Caco-2 (cell line): ENCODE results near the gene ETV3L. TPM values are rescaled to one million over a fixed set of nuclear protein-coding genes. Genes with fewer than 3 reads are reported as not detected.
A peak's percentile ranks its signal among the peaks of the same experiment; 100 is the strongest.

Experiments
- BruUV-seq: library from RNA; stranded (reverse); fragments of 400-500 nt; replicated peaks from 2 replicates; lab custom pipeline; 2021; lab: Mats Ljungman, UMichigan
- CTCF ChIA-PET: fragments of 300-600 bp; sonication (Branson Sonifier 250); formaldehyde crosslinking; loops from one replicate; lab custom pipeline; 2022; ENCODE audit warnings: antibody characterized with exemption; lab: Charles Lee
- POLR2A ChIA-PET: fragments of 300-600 bp; sonication (Branson Sonifier 250); formaldehyde crosslinking; loops from one replicate; lab custom pipeline; 2022; ENCODE audit warnings: antibody characterized with exemption; lab: Charles Lee
- DNase-seq, 2 experiments: peaks; one replicate each; pipeline versions ENCODE4 v3.0.0 to v3.0.0-alpha.2; 2020 to 2022
- H3K27me3 ChIP-seq: replicated peaks from 2 replicates; pipeline ENCODE4 v1.6.0; 2011; ENCODE audit warnings: low read length; ENCODE audit not compliant: control insufficient read depth, insufficient read depth
- H3K36me3 ChIP-seq: 2 replicates; pipeline ENCODE4 v1.5.1; 2011; ENCODE audit warnings: low read length; ENCODE audit not compliant: control insufficient read depth, insufficient read depth
- H3K4me1 ChIP-seq: fragments of 250-450 bp; sonication (Bioruptor Pico); 2 replicates; pipeline ENCODE4 v1.5.1; 2020; ENCODE audit warnings: mild to moderate bottlenecking
- H3K4me3 ChIP-seq: 2 replicates; pipeline ENCODE4 v1.5.1; 2011; ENCODE audit warnings: low read depth, mild to moderate bottlenecking, control low read depth, low read length
- H3K9me3 ChIP-seq: fragments of 250-450 bp; sonication (Bioruptor Pico); 2 replicates; pipeline ENCODE4 v1.5.1; 2020; ENCODE audit warnings: mild to moderate bottlenecking, moderate library complexity
- H3K27ac Mint-ChIP-seq: one replicate; pipeline ENCODE4 v1.8.0; 2022; ENCODE audit warnings: mixed read lengths; ENCODE audit not compliant: unreplicated experiment
- H3K27me3 Mint-ChIP-seq: one replicate; pipeline ENCODE4 v1.8.0; 2022; ENCODE audit warnings: mixed read lengths; ENCODE audit not compliant: insufficient read depth, unreplicated experiment
- H3K36me3 Mint-ChIP-seq: one replicate; pipeline ENCODE4 v1.8.0; 2022; ENCODE audit warnings: mild to moderate bottlenecking, mixed read lengths; ENCODE audit not compliant: insufficient read depth, unreplicated experiment
- H3K4me1 Mint-ChIP-seq: one replicate; pipeline ENCODE4 v1.8.0; 2022; ENCODE audit warnings: low read depth, mixed read lengths; ENCODE audit not compliant: unreplicated experiment
- H3K4me3 Mint-ChIP-seq: one replicate; pipeline ENCODE4 v1.8.0; 2022; ENCODE audit warnings: mild to moderate bottlenecking, moderate library complexity, mixed read lengths; ENCODE audit not compliant: unreplicated experiment
- H3K9me3 Mint-ChIP-seq: one replicate; pipeline ENCODE4 v1.8.0; 2022; ENCODE audit warnings: mixed read lengths; ENCODE audit not compliant: unreplicated experiment
- intact Hi-C: fragments of 100-400 bp; cut with micrococcal nuclease; formaldehyde crosslinking; loops from one replicate; pipeline ENCODE4 v1.10.0; 2022; ENCODE audit not compliant: unreplicated experiment
- total RNA-seq: library from RNA; stranded (reverse); gene quantifications from 2 replicates; pipeline ENCODE4 v1.2.3, GENCODE V29; 2022
- TF ChIP-seq, protein P1 (sequence below), 2 experiments: fragments of 200-600 bp in 1 of 2; IDR thresholded peaks; 1 replicate in 1 of 2; 2 replicates in 1 of 2; pipeline versions ENCODE4 v1.5.1 to v1.8.0; 2011 to 2022; ENCODE audit warnings: antibody characterized with exemption in 1 of 2, control low read depth in 1 of 2, inconsistent platforms in 1 of 2, low read depth in 1 of 2, low read length in 1 of 2, mild to moderate bottlenecking in 1 of 2, moderate library complexity in 1 of 2; ENCODE audit not compliant: insufficient read depth in 1 of 2, severe bottlenecking in 1 of 2, unreplicated experiment in 1 of 2

ETV3L gene
- total RNA-seq, 1 experiment from 2014 or later = not detected

DNA sequence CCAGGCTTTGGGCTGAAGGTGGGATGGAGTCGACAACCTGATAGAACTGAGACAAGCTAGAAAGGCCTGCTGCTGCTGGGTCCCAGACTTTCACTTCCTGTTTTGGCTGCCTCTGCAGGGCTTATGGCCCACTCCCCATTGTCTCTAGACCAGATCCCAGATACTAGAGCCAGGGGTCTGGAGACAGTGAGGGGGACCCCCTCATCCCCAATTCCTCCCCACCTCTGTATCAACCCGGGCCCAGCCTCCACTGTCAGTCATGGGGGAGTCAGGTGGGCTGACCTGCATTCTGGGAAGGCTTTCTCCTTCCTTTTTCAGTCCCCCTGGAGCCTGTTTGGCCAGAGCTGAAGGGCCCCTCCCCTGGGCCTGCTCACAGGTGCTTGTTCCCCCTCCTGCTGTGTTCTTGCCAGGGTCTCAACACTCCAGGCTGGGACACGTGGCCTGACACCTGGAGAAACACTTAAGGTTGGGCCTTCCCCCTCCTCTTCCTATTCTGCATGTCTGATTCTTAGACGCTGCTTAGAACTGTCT, 18.0 kb upstream of the ETV3L start:
- ChIA-PET POLR2A (no interaction called here), CTCF (no interaction called here)
- peak in 1 of 2 experiments; percentile 26 for DNase-seq
- Histone ChIP-seq H3K4me3 (no peak overlapping the region), H3K36me3 (no peaks in the 10 kb centered on the region), H3K27me3 (no peaks in the 10 kb centered on the region), H3K4me1 (no peaks in the 10 kb centered on the region), H3K9me3 (no peaks in the 10 kb centered on the region)
- Mint-ChIP-seq H3K9me3 (no peaks in the 10 kb centered on the region), H3K36me3 (peaks cover 1% of the 10 kb centered on the region), H3K27me3 (no peaks in the 10 kb centered on the region), H3K27ac (no peak overlapping the region), H3K4me3 (no peak overlapping the region), H3K4me1 (no peaks in the 10 kb centered on the region)
- TF ChIP-seq, protein P1, sequence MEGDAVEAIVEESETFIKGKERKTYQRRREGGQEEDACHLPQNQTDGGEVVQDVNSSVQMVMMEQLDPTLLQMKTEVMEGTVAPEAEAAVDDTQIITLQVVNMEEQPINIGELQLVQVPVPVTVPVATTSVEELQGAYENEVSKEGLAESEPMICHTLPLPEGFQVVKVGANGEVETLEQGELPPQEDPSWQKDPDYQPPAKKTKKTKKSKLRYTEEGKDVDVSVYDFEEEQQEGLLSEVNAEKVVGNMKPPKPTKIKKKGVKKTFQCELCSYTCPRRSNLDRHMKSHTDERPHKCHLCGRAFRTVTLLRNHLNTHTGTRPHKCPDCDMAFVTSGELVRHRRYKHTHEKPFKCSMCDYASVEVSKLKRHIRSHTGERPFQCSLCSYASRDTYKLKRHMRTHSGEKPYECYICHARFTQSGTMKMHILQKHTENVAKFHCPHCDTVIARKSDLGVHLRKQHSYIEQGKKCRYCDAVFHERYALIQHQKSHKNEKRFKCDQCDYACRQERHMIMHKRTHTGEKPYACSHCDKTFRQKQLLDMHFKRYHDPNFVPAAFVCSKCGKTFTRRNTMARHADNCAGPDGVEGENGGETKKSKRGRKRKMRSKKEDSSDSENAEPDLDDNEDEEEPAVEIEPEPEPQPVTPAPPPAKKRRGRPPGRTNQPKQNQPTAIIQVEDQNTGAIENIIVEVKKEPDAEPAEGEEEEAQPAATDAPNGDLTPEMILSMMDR (IDR thresholded peaks at IDR 0.05; ENCODE audit: insufficient read depth in 1 of 2, low read depth in 1 of 2, low read length in 1 of 2, severe bottlenecking in 1 of 2, unreplicated experiment in 1 of 2) = no peak
- intact Hi-C loops = no loop called here
- no TSS peak for BruUV-seq

DNA sequence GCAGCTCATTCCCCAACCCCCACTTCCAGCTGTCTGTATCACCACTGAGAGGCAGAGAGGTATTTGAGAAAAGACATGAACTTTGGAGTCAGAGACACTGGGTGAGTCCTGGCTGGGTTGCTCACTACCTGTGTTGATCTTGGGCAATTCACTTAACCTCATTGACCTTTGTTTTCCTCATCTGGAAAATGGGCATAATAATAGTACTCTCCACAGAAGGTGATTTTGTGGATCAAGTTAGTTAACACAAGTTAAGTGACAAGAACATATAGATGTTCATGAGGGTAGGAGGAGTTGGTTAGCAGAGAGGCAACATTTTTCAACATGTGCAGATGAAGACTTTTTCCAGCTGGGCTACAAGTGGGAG, 17.1 kb upstream of the ETV3L start:
- Mint-ChIP-seq H3K36me3 (no peaks in the 10 kb centered on the region), H3K4me1 (no peaks in the 10 kb centered on the region), H3K9me3 (no peaks in the 10 kb centered on the region), H3K27ac (no peak overlapping the region), H3K4me3 (no peak overlapping the region), H3K27me3 (no peaks in the 10 kb centered on the region)
- H3K9me3 ChIP-seq = no peaks in the 10 kb centered on the region
- DNase-seq = peak in 1 of 2 experiments; percentile 31
- BruUV-seq = no TSS peak
- POLR2A ChIA-PET = no interaction called here
- no peaks in the 10 kb centered on the region for H3K36me3 ChIP-seq
- CTCF ChIA-PET = interaction anchor here (1.3 kb wide), 2 partner anchors 27 to 39 kb away, joined by 3 to 7 read pairs; no protein-coding TSS in a partner anchor
- no peak overlapping the region for H3K4me3 ChIP-seq
- H3K27me3 ChIP-seq = no peaks in the 10 kb centered on the region
- TF ChIP-seq, protein P1 (IDR thresholded peaks at IDR 0.05; ENCODE audit: insufficient read depth in 1 of 2, low read depth in 1 of 2, low read length in 1 of 2, severe bottlenecking in 1 of 2, unreplicated experiment in 1 of 2) = no peak
- intact Hi-C loops = no loop called here
- H3K4me1 ChIP-seq = no peaks in the 10 kb centered on the region

DNA sequence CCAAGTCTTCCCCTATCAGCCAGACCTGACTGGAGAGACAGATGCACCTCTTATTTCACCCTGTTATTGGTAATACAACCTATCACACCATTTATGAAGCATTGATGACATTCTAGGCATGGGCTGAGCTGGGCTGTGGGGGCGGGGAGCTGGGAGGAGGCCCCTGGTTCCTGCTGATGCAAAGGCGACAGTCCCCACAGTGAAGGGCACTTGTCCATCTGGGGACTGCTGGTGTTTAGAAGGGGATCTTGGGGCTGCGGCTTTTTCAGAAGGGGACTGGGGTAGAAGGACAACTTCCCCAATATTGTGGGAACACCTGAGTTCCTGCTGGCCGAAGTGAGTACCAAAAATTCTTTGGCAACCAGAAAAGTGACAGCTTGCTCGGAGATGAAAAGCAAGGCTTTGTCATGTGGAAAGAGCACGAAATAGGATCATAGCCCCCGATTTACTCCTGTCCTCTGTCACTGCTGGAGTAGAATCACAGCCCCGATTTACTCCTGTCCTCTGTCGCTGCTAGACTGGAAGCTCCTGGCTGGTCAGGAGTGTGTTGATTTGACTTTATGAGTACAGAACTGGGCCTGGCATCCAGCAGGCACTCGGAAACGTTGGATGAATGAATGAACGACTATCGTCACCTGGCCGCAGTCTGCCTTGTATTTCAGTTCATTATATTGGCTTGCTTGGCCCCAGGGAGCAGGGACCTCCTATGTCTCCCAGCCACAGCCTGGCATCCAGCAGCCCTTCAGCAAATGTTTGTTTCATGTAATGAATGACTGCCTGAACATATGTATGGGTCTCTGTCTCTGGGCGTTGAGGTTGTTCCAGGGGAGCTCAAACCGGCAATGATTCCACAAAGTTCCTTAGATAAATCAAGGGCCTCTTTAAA, 16.5 kb upstream of the ETV3L start:
- Mint-ChIP-seq H3K27ac (no peak overlapping the region), H3K4me3 (no peak overlapping the region), H3K27me3 (no peaks in the 10 kb centered on the region), H3K4me1 (peaks cover 5% of the 10 kb centered on the region), H3K9me3 (no peaks in the 10 kb centered on the region), H3K36me3 (no peaks in the 10 kb centered on the region)
- no TSS peak for BruUV-seq
- H3K27me3 ChIP-seq = no peaks in the 10 kb centered on the region
- intact Hi-C loops = no loop called here
- POLR2A ChIA-PET = no interaction called here
- no peaks in the 10 kb centered on the region for H3K4me1 ChIP-seq
- TF ChIP-seq, protein P1 (IDR thresholded peaks at IDR 0.05; ENCODE audit: insufficient read depth in 1 of 2, low read depth in 1 of 2, low read length in 1 of 2, severe bottlenecking in 1 of 2, unreplicated experiment in 1 of 2) = no peak
- CTCF ChIA-PET = interaction anchor here (1.3 kb wide), 2 partner anchors 26 to 40 kb away, joined by 3 to 7 read pairs; no protein-coding TSS in a partner anchor
- DNase-seq = peak in 1 of 2 experiments; percentile 9
- H3K4me3 ChIP-seq = no peak overlapping the region
- no peaks in the 10 kb centered on the region for H3K9me3 ChIP-seq
- no peaks in the 10 kb centered on the region for H3K36me3 ChIP-seq
